KMS-11 (cell line): ENCODE measurements around the gene PIGZ.

Experiments used
- H2AFZ ChIP-seq: fragments of 200-600 bp; sonication (generic); 2 replicates; pipeline ENCODE4 v1.6.1; 2016; ENCODE audit warnings: antibody characterized with exemption, mixed run types, low read depth
- H3K27ac ChIP-seq: fragments of 200-600 bp; sonication (generic); 2 replicates; pipeline ENCODE4 v1.6.1; 2016; ENCODE audit warnings: mild to moderate bottlenecking, mixed run types
- H3K27me3 ChIP-seq: fragments of 200-600 bp; sonication (generic); 2 replicates; pipeline ENCODE4 v1.6.1; 2017; ENCODE audit warnings: mild to moderate bottlenecking, low read depth, mixed run types, moderate library complexity; ENCODE audit not compliant: insufficient read depth
- H3K36me3 ChIP-seq: fragments of 200-600 bp; sonication (generic); 2 replicates; pipeline ENCODE4 v1.6.1; 2017; ENCODE audit warnings: mild to moderate bottlenecking, mixed run types; ENCODE audit not compliant: insufficient read depth
- H3K4me1 ChIP-seq: fragments of 200-600 bp; sonication (generic); 2 replicates; pipeline ENCODE4 v1.6.1; 2016; ENCODE audit warnings: mild to moderate bottlenecking, low read depth, mixed run types; ENCODE audit not compliant: poor library complexity, severe bottlenecking
- H3K4me2 ChIP-seq: fragments of 200-600 bp; sonication (generic); 2 replicates; pipeline ENCODE4 v1.7.0; 2016; ENCODE audit warnings: mild to moderate bottlenecking, mixed run types
- H3K4me3 ChIP-seq: fragments of 200-600 bp; sonication (generic); IDR thresholded peaks from 2 replicates; pipeline ENCODE4 v1.6.1; 2017; ENCODE audit warnings: low read depth, low read length, mixed read lengths; ENCODE audit not compliant: insufficient read depth
- H3K79me2 ChIP-seq: fragments of 200-600 bp; sonication (generic); 2 replicates; pipeline ENCODE4 v1.6.1; 2016; ENCODE audit warnings: low read depth, mixed run types; ENCODE audit not compliant: insufficient read depth
- H3K9ac ChIP-seq: fragments of 200-600 bp; sonication (generic); 2 replicates; pipeline ENCODE4 v1.6.1; 2016; ENCODE audit warnings: mild to moderate bottlenecking, mixed run types
- H4K20me1 ChIP-seq: fragments of 200-600 bp; sonication (generic); 2 replicates; pipeline ENCODE4 v1.6.1; 2016; ENCODE audit warnings: mild to moderate bottlenecking, mixed run types; ENCODE audit not compliant: insufficient read depth
- CTCF ChIP-seq: fragments of 200-600 bp; sonication (generic); conservative IDR thresholded peaks from 2 replicates; pipeline ENCODE4 v1.6.1; 2017; ENCODE audit warnings: low read depth, mild to moderate bottlenecking, antibody characterized with exemption, low read length, moderate library complexity, mixed read lengths

Gene PIGZ

GRCh38 chr3:196901768-196902167, 66.9 kb downstream of the PIGZ start:
- no peak overlapping the region for H2AFZ ChIP-seq
- H4K20me1 ChIP-seq, result no peaks in the 10 kb centered on the region
- no peak overlapping the region for H3K4me3 ChIP-seq
- H3K36me3 ChIP-seq, result peaks cover 6% of the 10 kb centered on the region; the same call in 1 of the 2 replicates
- H3K9ac ChIP-seq, result no peak overlapping the region
- H3K4me2 ChIP-seq, result no peak overlapping the region
- H3K27me3 ChIP-seq, result no peaks in the 10 kb centered on the region
- TF ChIP-seq CTCF, result no peak
- peaks cover 9% of the 10 kb centered on the region; the same call in 1 of the 2 replicates for H3K79me2 ChIP-seq
- H3K27ac ChIP-seq, result no peak overlapping the region
- no peaks in the 10 kb centered on the region for H3K4me1 ChIP-seq
